ENCODE measurements around the gene MAP4K5. TPM values are rescaled to one million over a fixed set of nuclear protein-coding genes. Genes with fewer than 3 reads are reported as not detected.
"Not testable (repeated sequence)": the region's sequence is repeated elsewhere in the genome, so short reads cannot be mapped to it uniquely, and the experiment has no call there.

MAP4K5 gene
- total RNA-seq, 1 donor from 2014 or later, result 12.3 TPM

GRCh38 chr14:50539051-50539450, 6.7 kb upstream of the MAP4K5 start:
- intact Hi-C loops (cut with micrococcal nuclease), result no loop called here
- Histone ChIP-seq H3K27ac (replicated peaks) (no peak overlapping the region), H3K4me3 (no peak overlapping the region), H3K36me3 (no peaks in the 10 kb centered on the region), H3K27me3 (ENCODE audit: low read depth) (no peaks in the 10 kb centered on the region), H3K4me1 (peaks cover 3% of the 10 kb centered on the region), H3K9me3 (replicated peaks) (no peaks in the 10 kb centered on the region)
- no peak for DNase-seq
- TF ChIP-seq, protein P1, sequence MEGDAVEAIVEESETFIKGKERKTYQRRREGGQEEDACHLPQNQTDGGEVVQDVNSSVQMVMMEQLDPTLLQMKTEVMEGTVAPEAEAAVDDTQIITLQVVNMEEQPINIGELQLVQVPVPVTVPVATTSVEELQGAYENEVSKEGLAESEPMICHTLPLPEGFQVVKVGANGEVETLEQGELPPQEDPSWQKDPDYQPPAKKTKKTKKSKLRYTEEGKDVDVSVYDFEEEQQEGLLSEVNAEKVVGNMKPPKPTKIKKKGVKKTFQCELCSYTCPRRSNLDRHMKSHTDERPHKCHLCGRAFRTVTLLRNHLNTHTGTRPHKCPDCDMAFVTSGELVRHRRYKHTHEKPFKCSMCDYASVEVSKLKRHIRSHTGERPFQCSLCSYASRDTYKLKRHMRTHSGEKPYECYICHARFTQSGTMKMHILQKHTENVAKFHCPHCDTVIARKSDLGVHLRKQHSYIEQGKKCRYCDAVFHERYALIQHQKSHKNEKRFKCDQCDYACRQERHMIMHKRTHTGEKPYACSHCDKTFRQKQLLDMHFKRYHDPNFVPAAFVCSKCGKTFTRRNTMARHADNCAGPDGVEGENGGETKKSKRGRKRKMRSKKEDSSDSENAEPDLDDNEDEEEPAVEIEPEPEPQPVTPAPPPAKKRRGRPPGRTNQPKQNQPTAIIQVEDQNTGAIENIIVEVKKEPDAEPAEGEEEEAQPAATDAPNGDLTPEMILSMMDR (IDR thresholded peaks at IDR 0.05; ENCODE audit: borderline replicate concordance), result no peak

GRCh38 chr14:50538034-50538433, 5.7 kb upstream of the MAP4K5 start:
- intact Hi-C loops (cut with micrococcal nuclease); H3K9me3 ChIP-seq (replicated peaks); H3K27ac ChIP-seq (replicated peaks); DNase-seq; H3K4me1 ChIP-seq; H3K4me3 ChIP-seq; H3K36me3 ChIP-seq; H3K27me3 ChIP-seq (ENCODE audit: low read depth): not testable (repeated sequence)

GRCh38 chr14:50534997-50535396, 2.6 kb upstream of the MAP4K5 start:
- Histone ChIP-seq H3K4me3 (no peak overlapping the region), H3K9me3 (replicated peaks) (no peaks in the 10 kb centered on the region), H3K27ac (replicated peaks) (no peak overlapping the region), H3K36me3 (no peaks in the 10 kb centered on the region), H3K27me3 (ENCODE audit: low read depth) (no peaks in the 10 kb centered on the region), H3K4me1 (peaks cover 30% of the 10 kb centered on the region)
- DNase-seq, result no peak
- intact Hi-C loops (cut with micrococcal nuclease), result no loop called here
- TF ChIP-seq, protein P1 (IDR thresholded peaks at IDR 0.05; ENCODE audit: borderline replicate concordance), result no peak

DNA sequence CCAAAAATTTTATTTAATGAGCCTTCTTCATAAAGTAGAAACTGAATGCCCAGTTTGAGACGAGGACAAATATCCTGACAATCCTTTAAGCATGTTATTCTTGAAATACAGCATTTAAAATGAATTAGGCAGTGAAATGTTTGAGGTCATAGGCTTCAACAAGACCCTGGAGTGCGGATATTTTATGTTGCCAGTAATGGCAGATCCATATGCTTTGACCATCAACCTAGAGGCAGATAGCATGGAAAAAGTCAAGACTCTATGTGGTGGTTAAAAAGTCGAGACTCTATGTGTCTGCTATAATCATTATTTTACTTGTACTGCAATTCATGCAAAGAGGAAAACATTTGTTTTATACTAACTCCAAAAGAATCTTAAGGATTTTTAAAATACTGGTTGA, 2.0 kb upstream of the MAP4K5 start:
- H3K4me3 ChIP-seq, result no peak overlapping the region
- no peaks in the 10 kb centered on the region for H3K27me3 ChIP-seq (ENCODE audit: low read depth)
- TF ChIP-seq, protein P1 (IDR thresholded peaks at IDR 0.05; ENCODE audit: borderline replicate concordance), result no peak
- intact Hi-C loops (cut with micrococcal nuclease), result no loop called here
- no peak for DNase-seq
- no peaks in the 10 kb centered on the region for H3K9me3 ChIP-seq (replicated peaks)
- peaks cover 35% of the 10 kb centered on the region for H3K4me1 ChIP-seq
- no peak overlapping the region for H3K27ac ChIP-seq (replicated peaks)
- H3K36me3 ChIP-seq, result no peaks in the 10 kb centered on the region

DNA sequence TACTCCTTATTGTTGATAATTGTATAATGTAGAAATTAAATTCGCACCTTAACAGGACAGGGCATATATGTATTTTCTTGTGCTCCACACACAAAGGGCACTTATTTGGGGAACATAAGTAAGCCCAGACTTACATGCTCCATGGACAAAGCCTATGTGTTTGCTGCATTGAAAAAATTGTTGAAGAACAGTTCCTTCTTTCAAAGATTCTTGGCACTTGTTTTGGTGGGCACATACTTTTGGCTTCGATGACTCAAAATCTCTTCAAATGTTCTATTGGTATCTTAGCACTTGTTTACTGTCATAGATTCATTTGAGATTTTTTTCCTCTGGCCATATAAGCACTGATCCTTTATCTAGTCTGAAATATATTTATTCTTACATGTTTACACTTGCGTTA, 1.4 kb upstream of the MAP4K5 start:
- intact Hi-C loops (cut with micrococcal nuclease), result no loop called here
- Histone ChIP-seq H3K36me3 (no peaks in the 10 kb centered on the region), H3K4me3 (no peak overlapping the region), H3K9me3 (replicated peaks) (no peaks in the 10 kb centered on the region), H3K27me3 (ENCODE audit: low read depth) (no peaks in the 10 kb centered on the region), H3K27ac (replicated peaks) (peak overlapping the region; percentile 92), H3K4me1 (peaks cover 40% of the 10 kb centered on the region)
- no peak for DNase-seq
- TF ChIP-seq, protein P1 (IDR thresholded peaks at IDR 0.05; ENCODE audit: borderline replicate concordance), result no peak

- TF ChIP-seq, protein P1 (IDR thresholded peaks at IDR 0.05; ENCODE audit: borderline replicate concordance), result no peak
- peaks cover 40% of the 10 kb centered on the region for H3K4me1 ChIP-seq
- H3K27ac ChIP-seq (replicated peaks), result peak overlapping the region; percentile 92
These were observed 904 bp upstream of the MAP4K5 start for GRCh38 chr14:50533241-50533705.

More at GRCh38 chr14:50533241-50533705, 904 bp upstream of the MAP4K5 start:
- intact Hi-C loops (cut with micrococcal nuclease), result no loop called here
- Histone ChIP-seq H3K9me3 (replicated peaks) (no peaks in the 10 kb centered on the region), H3K36me3 (no peaks in the 10 kb centered on the region), H3K27me3 (ENCODE audit: low read depth) (no peaks in the 10 kb centered on the region), H3K4me3 (peak overlapping the region; percentile 90)
- DNase-seq, result no peak

Data from left ventricle myocardium inferior (tissue), 1 donor.